ENCODE data around the gene DLG5.

DNA sequence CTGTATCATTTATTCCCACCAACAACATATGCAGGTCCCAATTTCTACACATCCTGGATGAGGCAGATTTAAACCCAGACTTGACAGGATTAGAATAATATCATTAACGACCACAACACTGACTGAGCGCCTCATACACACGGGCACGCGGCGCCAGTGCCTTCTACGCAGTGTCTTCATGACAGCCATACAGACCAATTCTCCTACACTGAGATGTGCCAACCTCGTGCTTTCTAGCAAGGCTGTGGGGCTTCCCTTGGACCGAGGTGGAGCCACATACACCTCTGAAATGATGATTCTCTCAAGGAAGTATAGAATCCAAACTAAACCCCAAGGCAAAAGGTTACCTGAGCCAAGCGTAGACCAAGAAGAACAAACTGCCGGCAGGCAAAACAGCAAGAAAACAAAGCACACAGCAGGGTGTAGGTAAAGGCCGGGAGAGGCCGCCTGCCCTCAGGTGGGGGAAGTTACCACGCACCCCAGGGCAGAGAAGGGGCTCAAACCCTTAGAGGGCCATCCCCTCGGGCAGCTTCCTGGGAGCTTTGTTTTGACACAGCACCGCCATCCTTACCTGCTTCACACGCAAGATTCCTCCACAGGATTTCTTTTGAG, 75.8 kb downstream of the DLG5 start:
- TF ChIP-seq, protein P1, sequence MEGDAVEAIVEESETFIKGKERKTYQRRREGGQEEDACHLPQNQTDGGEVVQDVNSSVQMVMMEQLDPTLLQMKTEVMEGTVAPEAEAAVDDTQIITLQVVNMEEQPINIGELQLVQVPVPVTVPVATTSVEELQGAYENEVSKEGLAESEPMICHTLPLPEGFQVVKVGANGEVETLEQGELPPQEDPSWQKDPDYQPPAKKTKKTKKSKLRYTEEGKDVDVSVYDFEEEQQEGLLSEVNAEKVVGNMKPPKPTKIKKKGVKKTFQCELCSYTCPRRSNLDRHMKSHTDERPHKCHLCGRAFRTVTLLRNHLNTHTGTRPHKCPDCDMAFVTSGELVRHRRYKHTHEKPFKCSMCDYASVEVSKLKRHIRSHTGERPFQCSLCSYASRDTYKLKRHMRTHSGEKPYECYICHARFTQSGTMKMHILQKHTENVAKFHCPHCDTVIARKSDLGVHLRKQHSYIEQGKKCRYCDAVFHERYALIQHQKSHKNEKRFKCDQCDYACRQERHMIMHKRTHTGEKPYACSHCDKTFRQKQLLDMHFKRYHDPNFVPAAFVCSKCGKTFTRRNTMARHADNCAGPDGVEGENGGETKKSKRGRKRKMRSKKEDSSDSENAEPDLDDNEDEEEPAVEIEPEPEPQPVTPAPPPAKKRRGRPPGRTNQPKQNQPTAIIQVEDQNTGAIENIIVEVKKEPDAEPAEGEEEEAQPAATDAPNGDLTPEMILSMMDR (IDR thresholded peaks at IDR 0.05; ENCODE audit: low read depth, low read length), result no peak
- TF ChIP-seq EZH2phosphoT487 (IDR thresholded peaks at IDR 0.05; ENCODE audit: low read depth), result no peak

Measured in OCI-LY3 (cell line).